NCI-H2171 treated with DMSO at 0.1 percent for 48 hours (cell line): ENCODE measurements around the gene MAN1C1.
"Not testable (repeated sequence)": the region's sequence is repeated elsewhere in the genome, so short reads cannot be mapped to it uniquely, and the experiment has no call there.

Experiments used
- DNase-seq: peaks from one replicate; lab custom pipeline; 2025; lab: John Stamatoyannopoulos, UW

The MAN1C1 gene

GRCh38 chr1:25698252-25698651 lies 81.7 kb downstream of the MAN1C1 start:
- DNase-seq: no peak

GRCh38 chr1:25699059-25699458 lies 82.5 kb downstream of the MAN1C1 start:
- DNase-seq: not testable (repeated sequence)

GRCh38 chr1:25699500-25700143 lies 83.0 kb downstream of the MAN1C1 start:
- DNase-seq: peak; percentile 70

- DNase-seq: no peak
Observed at GRCh38 chr1:25700144-25700523, 83.5 kb downstream of the MAN1C1 start.

- peak; percentile 42 for DNase-seq
Observed at GRCh38 chr1:25700626-25701025, 84.0 kb downstream of the MAN1C1 start.

- DNase-seq: no peak
Observed at GRCh38 chr1:25701030-25701785, 84.6 kb downstream of the MAN1C1 start.

GRCh38 chr1:25702101-25702775 lies 85.6 kb downstream of the MAN1C1 start:
- DNase-seq: no peak

GRCh38 chr1:25703041-25703440 lies 86.5 kb downstream of the MAN1C1 start:
- no peak for DNase-seq

GRCh38 chr1:25703671-25704266 lies 87.2 kb downstream of the MAN1C1 start:
- no peak for DNase-seq

- DNase-seq: peak; percentile 23
Observed at GRCh38 chr1:25704267-25704691, 87.7 kb downstream of the MAN1C1 start.

GRCh38 chr1:25705699-25706098 lies 89.1 kb downstream of the MAN1C1 start:
- DNase-seq: no peak

- peak; percentile 16 for DNase-seq
Observed at GRCh38 chr1:25706146-25707089, 89.8 kb downstream of the MAN1C1 start.

GRCh38 chr1:25707280-25708016 lies 90.9 kb downstream of the MAN1C1 start:
- no peak for DNase-seq

- no peak for DNase-seq
Observed at GRCh38 chr1:25710583-25711347, 94.2 kb downstream of the MAN1C1 start.

- DNase-seq: no peak
Observed at GRCh38 chr1:25711555-25712298, 95.1 kb downstream of the MAN1C1 start.

- DNase-seq: no peak
Observed at GRCh38 chr1:25712299-25712970, 95.8 kb downstream of the MAN1C1 start.

- DNase-seq: peak; percentile 33
Observed at GRCh38 chr1:25713961-25714360, 97.4 kb downstream of the MAN1C1 start.

GRCh38 chr1:25714372-25714931 lies 97.9 kb downstream of the MAN1C1 start:
- no peak for DNase-seq
